GM12878 (cell line): ENCODE measurements around the gene DOCK7. TPM values are rescaled to one million over a fixed set of nuclear protein-coding genes. Genes with fewer than 3 reads are reported as not detected.

Experiments
- ATAC-seq: fragments of 200-7000 bp; cut with Tn5 transposase; 3 replicates; pipeline ENCODE4 v1.9.1; 2020; ENCODE audit warnings: mild to moderate bottlenecking, moderate library complexity
- BruUV-seq: library from RNA; stranded (reverse); fragments of 400-500 nt; replicated peaks from 2 replicates; lab custom pipeline; 2021; lab: Mats Ljungman, UMichigan
- CTCF ChIA-PET: fragments of 300-600 bp; sonication (Branson Sonifier 250); formaldehyde crosslinking; extraction: SDS; loops from one replicate; lab custom pipeline; 2021; ENCODE audit warnings: inconsistent platforms; lab: Yijun Ruan, JAX
- POLR2A ChIA-PET: fragments of 350-600 bp; formaldehyde crosslinking; extraction: SDS; loops from one replicate; lab custom pipeline; 2021; ENCODE audit warnings: inconsistent platforms; lab: Charles Lee
- RAD21 ChIA-PET: fragments of 300-600 bp; sonication (Branson Sonifier 250); formaldehyde crosslinking; loops from one replicate; lab custom pipeline; 2023; ENCODE audit warnings: antibody characterized with exemption; ENCODE audit not compliant: unreplicated experiment; lab: Charles Lee
- SMC1A ChIA-PET: fragments of 300-600 bp; sonication (Branson Sonifier 250); formaldehyde crosslinking; loops from one replicate; lab custom pipeline; 2023; ENCODE audit not compliant: unreplicated experiment, uncharacterized antibody; lab: Charles Lee
- DNase-seq: peaks from one replicate; pipeline ENCODE4 v3.0.0-alpha.2; 2011; ENCODE audit warnings: low read depth, low spot score
- FAIRE-seq: peaks from 3 replicates; lab custom pipeline; 2011; peaks lifted over from hg19 to GRCh38; lab: Jason Lieb, UNC
- H2AFZ ChIP-seq: 2 replicates; pipeline ENCODE4 v1.6.0; 2011; ENCODE audit warnings: low read depth, low read length, control low read depth; ENCODE audit not compliant: control insufficient read depth
- H3K27ac ChIP-seq: 2 replicates; pipeline ENCODE4 v1.5.1; 2011; ENCODE audit warnings: control low read depth; ENCODE audit not compliant: control insufficient read depth, insufficient read depth
- H3K27me3 ChIP-seq, 2 experiments: replicated peaks in 1 of 2; 2 replicates each; pipeline versions ENCODE4 v1.6.0 to v1.6.1; 2011; ENCODE audit warnings: low read length in 1 of 2; ENCODE audit not compliant: control insufficient read depth in 2 of 2, insufficient read depth in 2 of 2
- H3K36me3 ChIP-seq, 2 experiments: 2 replicates each; pipeline ENCODE4 v1.5.1; 2011; ENCODE audit warnings: low read length in 1 of 2; ENCODE audit not compliant: control insufficient read depth in 2 of 2, insufficient read depth in 2 of 2
- H3K4me1 ChIP-seq: 2 replicates; pipeline ENCODE4 v1.6.1; 2011; ENCODE audit warnings: mild to moderate bottlenecking, low read length, moderate library complexity, mixed read lengths; ENCODE audit not compliant: control insufficient read depth, insufficient read depth
- H3K4me2 ChIP-seq: 2 replicates; pipeline ENCODE4 v1.6.0; 2011; ENCODE audit warnings: control low read depth; ENCODE audit not compliant: control insufficient read depth, insufficient read depth
- H3K4me3 ChIP-seq: fragments of 200-600 bp; sonication (generic); 2 replicates; pipeline ENCODE4 v1.5.1; 2016
- H3K79me2 ChIP-seq: 2 replicates; pipeline ENCODE4 v1.6.0; 2011; ENCODE audit warnings: low read length; ENCODE audit not compliant: control insufficient read depth, insufficient read depth
- H3K9ac ChIP-seq: 2 replicates; pipeline ENCODE4 v1.8.0; 2011; ENCODE audit warnings: low read length, control low read depth, mixed read lengths; ENCODE audit not compliant: control insufficient read depth, insufficient read depth
- H3K9me3 ChIP-seq: replicated peaks from 3 replicates; pipeline ENCODE4 v1.5.1; 2011; ENCODE audit warnings: mild to moderate bottlenecking, low read length; ENCODE audit not compliant: control insufficient read depth, insufficient read depth
- H4K20me1 ChIP-seq: 2 replicates; pipeline ENCODE4 v1.6.0; 2011; ENCODE audit not compliant: control insufficient read depth, insufficient read depth
- BMI1 ChIP-seq: fragments of 450-650 bp; IDR thresholded peaks from 2 replicates; pipeline ENCODE4 v1.6.1; 2016; ENCODE audit warnings: mild to moderate bottlenecking, moderate library complexity, borderline replicate concordance
- ETV6 ChIP-seq, 2 experiments: fragments of 450-650 bp in 1 of 2; IDR thresholded peaks in 1 of 2; conservative IDR thresholded peaks in 1 of 2; 2 replicates each; pipeline ENCODE4 v1.6.1; 2014; ENCODE audit warnings: antibody characterized with exemption in 1 of 2, borderline replicate concordance in 1 of 2, low read depth in 1 of 2, mild to moderate bottlenecking in 1 of 2, moderate library complexity in 1 of 2
- GATAD2B ChIP-seq: fragments of 450-650 bp; conservative IDR thresholded peaks from 2 replicates; pipeline ENCODE4 v1.6.1; 2017; ENCODE audit warnings: low read depth, mild to moderate bottlenecking, moderate library complexity
- HCFC1 ChIP-seq: fragments of 150-350 bp; IDR thresholded peaks from 2 replicates; pipeline ENCODE4 v1.6.1; 2014; ENCODE audit warnings: low read length
- HSF1 ChIP-seq: fragments of 150-350 bp; IDR thresholded peaks from 2 replicates; pipeline ENCODE4 v1.6.1; 2014; ENCODE audit warnings: mild to moderate bottlenecking, low read depth, low read length
- IKZF2 ChIP-seq, 2 experiments: fragments of 450-650 bp; IDR thresholded peaks; 2 replicates each; pipeline ENCODE4 v1.6.1; 2017; ENCODE audit warnings: mild to moderate bottlenecking in 2 of 2, moderate library complexity in 2 of 2
- KAT2A ChIP-seq: conservative IDR thresholded peaks from 2 replicates; pipeline ENCODE4 v1.6.1; 2011; ENCODE audit warnings: low read depth, low read length; ENCODE audit not compliant: control insufficient read depth
- NR2C2 ChIP-seq: IDR thresholded peaks from 2 replicates; pipeline ENCODE4 v1.6.1; 2011; ENCODE audit warnings: borderline replicate concordance, low read depth; ENCODE audit not compliant: control insufficient read depth, insufficient read length
- NRF1 ChIP-seq: conservative IDR thresholded peaks from 2 replicates; pipeline ENCODE4 v1.6.1; 2011; ENCODE audit warnings: mild to moderate bottlenecking, low read depth, low read length, improper control_type of control experiment
- RBBP5 ChIP-seq: fragments of 200-600 bp; sonication (generic); conservative IDR thresholded peaks from 2 replicates; pipeline ENCODE4 v1.6.1; 2016
- RELB ChIP-seq: fragments of 450-650 bp; IDR thresholded peaks from 2 replicates; pipeline ENCODE4 v1.6.1; 2017; ENCODE audit warnings: low read depth, mild to moderate bottlenecking, moderate library complexity
- TCF7 ChIP-seq: IDR thresholded peaks from 2 replicates; pipeline ENCODE4 v1.6.1; 2014; ENCODE audit warnings: antibody characterized with exemption, borderline replicate concordance
- ZBTB33 ChIP-seq: fragments of 450-650 bp; IDR thresholded peaks from 2 replicates; pipeline ENCODE4 v1.6.1; 2017; ENCODE audit warnings: mild to moderate bottlenecking
- ZNF592 ChIP-seq: fragments of 450-650 bp; IDR thresholded peaks from 2 replicates; pipeline ENCODE4 v1.6.1; 2017; ENCODE audit warnings: mild to moderate bottlenecking, moderate library complexity
- WGBS: methylation state at CpG from one replicate; pipeline ENCODE4 v1.1.6; 2016; ENCODE audit warnings: low lambda C conversion rate; ENCODE audit not compliant: insufficient replicate concordance, insufficient coverage; ENCODE audit errors: missing lambda C conversion rate; 5-methylcytosine and 5-hydroxymethylcytosine counted together
- in situ Hi-C: fragments of 300-500 bp; cut with MboI; formaldehyde crosslinking; loops from 9 replicates; pipeline ENCODE4 v1.14.3; 2018; ENCODE audit warnings: mixed read lengths
- intact Hi-C: fragments of 100-400 bp; cut with micrococcal nuclease; formaldehyde crosslinking; loops from one replicate; pipeline ENCODE4 v1.14.2; 2022; ENCODE audit not compliant: unreplicated experiment
- polyA plus RNA-seq, 11 experiments: library from polyadenylated mRNA; depleted of rRNA in 4 of 11; unstranded in 6 of 11; stranded (reverse) in 5 of 11; fragments of >200 nt; fragmentation: Nextera tagmentation in 4 of 11; fragmentation: Illumina TruSeq in 1 of 11; extraction: Ambion mirVana in 4 of 11; extraction: Trizol in 1 of 11; gene quantifications; 1 replicate in 1 of 11; 2 replicates in 10 of 11; pipeline versions ENCODE4 v1.2.1 to v1.2.3, GENCODE V29; 2011 to 2016; ENCODE audit warnings: inconsistent platforms in 2 of 11, missing spikeins in 2 of 11, low read depth in 1 of 11
- total RNA-seq, 4 experiments: library from RNA; depleted of rRNA in 3 of 4; stranded (reverse); fragments of >200 nt in 3 of 4; fragmentation: Illumina TruSeq in 1 of 4; extraction: Trizol in 1 of 4; gene quantifications; 2 replicates each; pipeline versions ENCODE4 v1.2.1 to v1.2.3, GENCODE V29; 2013 to 2021

Gene DOCK7
- total and polyA plus RNA-seq, 10 of the 15 experiments (the other 5 are each of a cell fraction or from before 2014, with no cell fraction given): 4.8 to 34.6 (median 26.9) TPM

- RAD21 ChIA-PET: interaction anchor here (1.0 to 1.2 kb wide), 2 partner anchors 11 to 31 kb away, joined by 4 read pairs; no protein-coding TSS in a partner anchor
- FAIRE-seq: no peak
- no peak for TF ChIP-seq TCF7
- no peak for TF ChIP-seq KAT2A
- no peak for TF ChIP-seq ETV6 (conservative IDR thresholded peaks at IDR 0.05 in 1 of 2, IDR thresholded peaks at IDR 0.05 in 1 of 2; ENCODE audit: borderline replicate concordance in 1 of 2, low read depth in 1 of 2)
- TF ChIP-seq ZBTB33: no peak
- no peak for TF ChIP-seq BMI1
- no peak for TF ChIP-seq HCFC1
- no peak for TF ChIP-seq HSF1
- TF ChIP-seq ZNF592: no peak
- no peak for TF ChIP-seq NR2C2
- no peak for TF ChIP-seq RBBP5
- TF ChIP-seq NRF1: no peak
- no peak for TF ChIP-seq IKZF2 (IDR thresholded peaks at IDR 0.05)
- no peak for TF ChIP-seq GATAD2B
- no peak for TF ChIP-seq RELB
Observed at GRCh38 chr1:62720946-62721554, 32.9 kb upstream of the DOCK7 start.

More at GRCh38 chr1:62720946-62721554, 32.9 kb upstream of the DOCK7 start:
- ATAC-seq (no peak), DNase-seq (no peak)
- Histone ChIP-seq H4K20me1 (no peaks in the 10 kb centered on the region), H3K9ac (no peak overlapping the region), H3K36me3 (no peaks in the 10 kb centered on the region), H3K4me3 (no peak overlapping the region), H3K27ac (no peak overlapping the region), H3K79me2 (no peaks in the 10 kb centered on the region), H3K4me1 (0 out of 2 replicates have a peak, but pooled peaks cover 5% of the 10 kb centered on the region), H2AFZ (no peak overlapping the region), H3K4me2 (no peak overlapping the region), H3K27me3 (no peaks in the 10 kb centered on the region), H3K9me3 (no peaks in the 10 kb centered on the region)
- in situ Hi-C loops: no loop called here
- CTCF ChIA-PET: interaction anchor here (0.8 to 3.1 kb wide), 3 partner anchors 25 to 274 kb away, joined by 3 to 23 read pairs (median 3); no protein-coding TSS in a partner anchor
- SMC1A ChIA-PET: interaction anchor here (1.2 to 6.3 kb wide), 6 partner anchors 11 to 107 kb away, joined by 3 to 43 read pairs (median 6); no protein-coding TSS in a partner anchor
- WGBS: 61% methylated on average over 4 of the region's 4 CpGs
- intact Hi-C loops: no loop called here
- POLR2A ChIA-PET: no interaction called here
- no TSS peak for BruUV-seq
